NCI-H1694 (cell line): ENCODE results near the gene SMYD3.
"Not testable (repeated sequence)": the region's sequence is repeated elsewhere in the genome, so short reads cannot be mapped to it uniquely, and the experiment has no call there.

ENCODE experiments used
- DNase-seq: peaks from one replicate; lab custom pipeline; 2025; lab: John Stamatoyannopoulos, UW

The SMYD3 gene

DNA sequence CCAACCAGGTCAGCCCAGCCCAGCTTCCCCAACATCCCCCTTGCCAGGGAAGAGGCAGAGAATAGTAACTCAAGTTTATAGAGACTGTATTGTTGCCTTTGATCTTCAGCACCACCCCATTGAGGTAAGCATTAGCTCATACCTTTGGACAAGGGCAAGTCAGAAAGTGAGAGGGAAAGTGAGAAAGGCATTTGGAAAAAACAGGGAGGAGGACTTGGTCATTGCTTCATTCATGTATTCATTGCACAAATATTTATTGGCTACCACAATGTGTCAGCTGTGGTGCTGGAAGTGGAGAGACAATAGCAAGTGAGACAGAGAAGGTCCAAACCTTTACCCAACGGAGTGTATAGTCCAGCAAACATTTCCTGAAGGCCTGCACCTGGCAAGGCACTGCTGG lies 791.1 kb downstream of the SMYD3 start:
- DNase-seq = no peak

DNA sequence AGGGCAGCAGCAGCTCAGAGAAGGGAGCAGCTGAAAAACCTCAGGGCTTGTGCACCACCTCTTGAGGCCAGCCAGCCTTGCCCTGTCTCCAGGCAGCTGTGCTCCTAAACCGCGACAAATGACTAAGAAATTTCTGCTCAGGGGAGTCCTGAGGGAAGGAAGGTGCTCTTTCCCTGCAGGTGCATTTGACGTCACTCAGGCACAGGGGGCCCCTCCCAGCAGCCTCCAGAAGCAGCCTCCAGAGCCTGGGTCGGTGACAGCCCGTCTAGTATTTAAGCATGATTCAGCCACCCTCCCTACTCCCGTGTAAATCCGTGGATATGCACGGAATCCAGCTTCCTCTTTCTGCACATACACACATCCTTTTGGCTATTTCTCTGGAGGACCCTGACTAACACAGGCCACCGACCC lies 791.8 kb downstream of the SMYD3 start:
- DNase-seq = no peak

DNA sequence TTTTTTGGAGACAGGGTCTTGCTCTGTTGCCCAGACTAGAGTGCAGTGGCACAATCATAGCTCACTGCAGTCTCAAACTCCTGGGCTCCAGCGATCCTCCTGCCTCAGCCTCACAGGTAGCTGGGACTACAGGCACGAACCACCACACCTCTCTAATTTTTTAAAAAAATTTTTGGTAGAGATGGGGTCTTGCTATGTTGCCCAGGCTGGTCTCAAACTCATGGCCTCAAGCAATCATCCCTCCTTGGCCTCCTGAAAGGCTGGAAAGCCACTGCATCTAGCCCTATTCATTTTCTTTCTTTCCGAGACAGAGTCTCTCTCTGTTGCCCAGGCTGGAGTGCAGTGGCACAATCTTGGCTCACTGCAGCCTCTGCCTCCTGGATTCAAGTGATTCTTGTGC lies 793.1 kb downstream of the SMYD3 start:
- DNase-seq = not testable (repeated sequence)

DNA sequence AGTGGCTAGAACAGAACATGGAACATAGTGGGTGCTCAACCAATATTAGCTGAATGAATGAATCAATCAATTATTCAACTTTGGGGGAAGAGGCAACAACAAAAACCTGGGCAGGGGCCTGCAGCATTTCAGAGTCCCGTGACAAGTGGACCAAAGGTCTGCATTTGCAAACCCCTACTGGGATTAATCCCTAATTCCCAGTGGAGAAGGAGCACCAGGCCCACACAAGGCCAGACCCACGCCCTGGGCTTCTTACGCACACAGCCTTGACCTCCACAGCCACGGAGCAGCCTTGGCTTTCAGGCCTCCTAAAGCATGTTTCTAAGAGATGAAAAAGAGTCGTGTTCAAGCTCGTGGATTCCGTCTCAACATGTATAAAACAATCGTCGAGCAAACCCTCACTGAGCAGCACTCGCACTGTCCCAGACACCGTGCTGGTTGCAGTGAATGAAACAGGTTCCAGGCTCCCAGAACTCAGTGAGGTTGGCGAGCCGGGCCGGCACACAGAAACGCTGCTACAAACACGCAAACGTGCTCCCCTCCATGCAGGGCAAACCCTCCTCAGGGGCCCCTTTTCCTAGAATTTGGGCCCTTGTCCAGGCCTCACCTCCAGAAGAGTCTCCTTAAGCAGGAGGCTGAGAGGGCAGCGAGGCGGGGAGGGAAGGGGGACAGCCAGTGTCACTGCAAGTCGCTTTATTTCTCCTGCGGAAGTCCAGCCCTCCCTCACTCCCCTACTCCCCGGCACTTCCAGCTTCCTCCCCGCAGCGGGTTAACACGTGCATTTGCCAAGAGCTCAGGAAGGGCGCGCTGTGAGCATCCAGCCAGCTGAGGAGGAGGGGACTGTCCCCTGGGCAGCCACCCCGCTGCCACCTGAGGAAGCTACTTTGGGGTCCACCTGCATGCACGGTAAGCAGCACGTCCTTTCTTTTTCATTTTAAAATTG lies 795.8 kb downstream of the SMYD3 start:
- DNase-seq = no peak

DNA sequence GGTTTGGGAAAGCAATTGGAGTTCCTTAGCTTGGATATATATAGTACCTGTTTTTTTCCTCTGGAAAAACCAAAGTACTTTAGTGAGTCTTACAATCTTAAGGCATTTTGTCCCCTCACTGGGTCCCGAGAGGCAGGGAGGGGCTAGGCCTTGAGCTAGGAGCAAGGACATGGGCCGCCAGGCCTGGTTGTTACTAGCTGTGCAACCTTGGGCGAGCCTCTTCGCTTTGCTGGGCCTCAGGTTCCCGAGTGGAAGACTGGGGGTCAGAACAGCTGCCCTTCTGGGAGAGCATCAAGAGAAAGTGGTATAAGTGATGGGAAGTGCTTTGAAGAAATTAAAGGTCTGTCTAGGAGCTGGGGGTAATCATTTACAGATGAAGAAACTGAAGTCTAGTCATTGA lies 799.1 kb downstream of the SMYD3 start:
- no peak for DNase-seq

DNA sequence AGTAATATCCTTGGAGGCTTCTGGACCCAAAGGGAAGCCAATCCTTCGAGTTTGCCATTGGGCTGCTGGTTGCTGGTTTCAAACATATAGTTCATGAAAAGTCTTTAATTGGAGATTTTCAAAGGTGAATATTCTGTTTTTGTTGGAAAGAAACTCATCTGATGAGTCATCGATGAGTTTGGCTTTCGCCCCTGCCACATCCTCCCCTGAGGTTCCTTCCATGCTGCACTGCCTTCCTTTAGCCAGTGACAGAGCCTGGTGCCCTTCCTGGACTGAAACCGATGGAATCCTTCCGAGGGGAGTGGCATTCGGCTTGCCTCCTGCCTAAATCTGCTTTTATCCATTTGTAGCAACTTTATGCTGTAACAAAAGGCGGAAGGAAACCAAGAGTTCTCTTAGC lies 802.3 kb downstream of the SMYD3 start:
- DNase-seq = no peak

DNA sequence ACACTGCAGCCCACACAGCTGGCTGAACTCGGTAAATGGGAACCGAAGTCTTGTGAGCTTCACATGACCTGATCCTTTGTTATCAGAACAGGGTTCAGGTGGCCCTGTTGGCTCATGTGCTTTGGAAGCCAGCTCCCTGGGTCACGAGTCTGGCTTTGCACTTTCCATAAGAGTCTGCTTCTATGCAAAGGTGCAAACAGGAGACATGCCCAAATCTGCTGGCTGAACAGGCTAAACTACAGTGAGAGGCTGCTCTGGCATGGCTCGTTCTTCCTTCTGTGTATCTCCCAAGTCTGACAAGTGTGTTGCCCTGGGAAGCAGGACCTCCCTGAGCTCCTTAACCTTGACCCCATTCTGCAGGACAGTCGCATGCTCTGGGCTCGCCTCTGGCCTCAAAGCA lies 802.7 kb downstream of the SMYD3 start:
- DNase-seq = no peak

DNA sequence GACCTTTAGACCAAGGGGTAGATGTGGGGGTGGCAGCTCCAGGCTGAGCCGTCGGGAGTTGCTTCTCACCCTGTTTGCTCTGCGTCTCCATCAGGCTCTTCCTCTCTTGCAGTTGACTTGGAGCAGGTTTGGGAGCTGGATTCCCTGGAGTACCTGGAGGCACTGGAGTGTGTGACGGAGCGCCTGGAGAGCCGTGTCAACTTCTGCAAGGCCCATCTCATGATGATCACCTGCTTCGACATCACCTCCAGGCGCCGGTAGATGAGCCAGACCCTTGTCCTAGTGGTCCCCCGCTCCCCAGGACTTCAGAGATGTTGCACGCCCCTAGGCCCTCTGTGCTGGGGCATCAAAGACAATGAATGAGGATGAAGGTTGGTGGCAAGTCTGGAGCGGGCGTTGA lies 804.7 kb downstream of the SMYD3 start:
- no peak for DNase-seq

DNA sequence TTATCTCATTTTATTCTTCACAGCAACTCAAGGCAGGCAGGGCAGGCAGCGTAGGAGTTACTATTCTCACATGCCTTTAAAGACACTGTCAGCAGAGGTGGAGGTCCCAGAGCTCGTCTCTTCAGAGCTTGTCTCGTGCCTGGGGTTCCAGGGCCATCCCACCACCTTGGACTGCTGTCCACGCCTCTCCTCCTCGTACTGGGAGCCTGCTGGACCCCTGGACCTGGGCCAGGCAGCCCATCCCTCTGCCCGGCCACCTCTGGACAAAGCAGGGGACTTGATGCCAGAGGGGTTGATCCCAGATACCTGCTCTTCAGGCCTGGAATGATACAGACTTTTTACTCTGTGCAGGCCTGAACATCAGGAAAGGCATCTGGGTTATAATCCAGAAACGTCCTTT lies 805.4 kb downstream of the SMYD3 start:
- no peak for DNase-seq

DNA sequence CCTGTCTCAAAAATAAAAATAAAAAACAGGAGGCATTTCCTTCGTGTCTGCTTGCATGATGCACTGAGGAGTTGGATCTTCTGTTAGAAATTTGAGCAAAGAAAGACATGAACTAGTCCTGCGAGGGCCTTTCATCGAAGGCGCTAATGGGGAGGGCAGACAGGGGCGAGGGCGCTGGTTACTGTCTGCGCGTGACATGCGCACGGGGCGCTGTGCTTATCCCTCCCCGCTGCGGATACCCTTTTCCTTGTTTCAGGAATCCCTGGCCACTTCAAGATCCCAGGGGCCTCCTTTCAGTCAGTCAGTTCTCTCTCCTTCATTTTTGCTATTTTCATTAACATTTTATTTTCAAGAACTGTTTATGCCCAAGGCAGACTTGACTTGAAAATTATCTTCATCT lies 806.4 kb downstream of the SMYD3 start:
- no peak for DNase-seq
